Pulmonary artery endothelial cell (primary cell): Measurements from ENCODE around the gene MYO1F. TPM values are rescaled to one million over a fixed set of nuclear protein-coding genes. Genes with fewer than 3 reads are reported as not detected.
"Not testable (repeated sequence)": the region's sequence is repeated elsewhere in the genome, so short reads cannot be mapped to it uniquely, and the experiment has no call there.

Experiments
- DNase-seq: peaks from one replicate; pipeline ENCODE4 v3.0.0-alpha.2; 2011; ENCODE audit warnings: low read depth, low spot score
- total RNA-seq: library from RNA; depleted of rRNA; stranded (reverse); fragments of >200 nt; gene quantifications from 2 replicates; pipeline ENCODE4 v1.2.3, GENCODE V29; 2014

Gene MYO1F
- total RNA-seq, 1 donor from 2014 or later, result 0.13 TPM

DNA sequence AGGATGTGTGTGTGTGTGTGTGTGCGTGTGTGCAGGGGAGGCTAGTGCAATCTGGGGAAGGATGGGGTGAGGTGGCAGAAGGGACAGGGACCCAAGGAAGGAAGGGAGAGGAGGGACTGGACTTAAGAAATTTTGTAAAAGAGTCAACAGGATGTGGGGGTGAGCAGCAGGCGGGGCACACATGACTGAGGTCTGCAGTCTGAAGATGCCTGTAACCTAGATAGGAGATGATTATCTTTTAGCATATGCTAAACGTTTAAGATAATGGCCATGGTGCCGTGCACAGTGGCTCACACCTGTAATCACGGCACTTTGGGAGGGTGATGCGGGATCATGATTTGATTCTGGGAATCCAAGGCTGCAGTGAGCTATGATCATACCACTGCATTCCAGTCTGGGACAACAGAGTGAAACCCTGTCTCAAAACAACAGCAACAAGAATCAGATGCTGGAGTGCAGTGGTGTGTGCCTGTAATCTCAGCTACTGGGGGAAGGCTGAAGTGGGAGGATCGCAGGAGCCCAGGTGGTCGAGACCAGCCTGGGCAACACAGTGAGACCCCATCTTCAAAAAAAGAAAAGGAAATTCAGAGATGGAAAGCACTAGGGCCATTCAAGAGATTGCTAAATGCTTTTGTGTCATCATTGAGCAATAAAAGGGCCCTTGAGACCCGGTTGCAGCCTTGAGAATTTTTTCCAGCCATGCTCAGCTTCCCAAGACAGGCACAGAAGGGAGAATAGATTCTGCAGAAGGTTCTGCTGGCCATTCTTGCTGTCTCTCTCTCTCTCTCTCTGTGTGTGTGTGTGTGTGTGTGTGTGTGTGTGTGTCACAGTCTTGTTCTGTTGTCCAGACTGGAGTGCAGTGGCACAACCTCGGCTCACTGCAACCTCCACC, 59.4 kb downstream of the MYO1F start:
- DNase-seq, result no peak

GRCh38 chr19:8515317-8515716, 61.9 kb downstream of the MYO1F start:
- DNase-seq, result no peak

- DNase-seq, result not testable (repeated sequence)
These were observed 62.7 kb downstream of the MYO1F start for GRCh38 chr19:8514505-8515009.

GRCh38 chr19:8513687-8514504, 63.3 kb downstream of the MYO1F start, which contains the start of gene ZNF414:
TSS of gene ZNF414 (minus strand) at chr19:8514167. CDS start at chr19:8514046, 121 bp downstream.
- DNase-seq, result peak; percentile 72

DNA sequence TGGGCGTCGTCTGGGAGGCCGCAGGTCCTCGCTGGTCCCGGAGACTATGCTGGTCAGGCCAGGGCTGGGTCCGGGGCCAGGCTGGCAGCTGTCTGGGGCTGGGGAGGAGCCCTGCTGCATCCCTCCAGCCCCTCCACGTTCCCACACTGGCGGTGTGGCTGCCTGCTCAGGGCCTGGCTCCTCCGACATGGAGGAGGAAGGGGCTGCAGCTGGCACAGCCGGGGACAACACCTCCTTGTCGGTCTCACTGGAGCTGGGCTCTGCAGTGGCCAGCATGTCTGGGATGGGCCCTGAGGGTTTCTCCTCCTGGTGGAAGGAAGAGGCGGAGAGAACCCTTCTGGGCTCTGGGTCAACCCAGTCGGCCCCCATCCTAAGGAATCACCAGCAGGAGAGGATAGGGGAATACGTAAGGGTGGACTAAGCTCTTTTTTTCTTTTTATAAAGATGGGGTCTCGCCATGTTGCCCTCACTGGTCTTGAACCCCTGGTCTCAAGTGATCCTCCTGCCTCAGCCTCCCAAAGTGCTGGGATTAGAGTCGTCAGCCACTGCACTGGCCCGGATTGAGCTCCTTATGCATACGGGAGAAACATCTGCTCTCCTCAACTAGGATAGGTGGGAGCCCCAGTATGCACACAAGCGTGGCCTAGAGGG, 64.1 kb downstream of the MYO1F start:
- no peak for DNase-seq

DNA sequence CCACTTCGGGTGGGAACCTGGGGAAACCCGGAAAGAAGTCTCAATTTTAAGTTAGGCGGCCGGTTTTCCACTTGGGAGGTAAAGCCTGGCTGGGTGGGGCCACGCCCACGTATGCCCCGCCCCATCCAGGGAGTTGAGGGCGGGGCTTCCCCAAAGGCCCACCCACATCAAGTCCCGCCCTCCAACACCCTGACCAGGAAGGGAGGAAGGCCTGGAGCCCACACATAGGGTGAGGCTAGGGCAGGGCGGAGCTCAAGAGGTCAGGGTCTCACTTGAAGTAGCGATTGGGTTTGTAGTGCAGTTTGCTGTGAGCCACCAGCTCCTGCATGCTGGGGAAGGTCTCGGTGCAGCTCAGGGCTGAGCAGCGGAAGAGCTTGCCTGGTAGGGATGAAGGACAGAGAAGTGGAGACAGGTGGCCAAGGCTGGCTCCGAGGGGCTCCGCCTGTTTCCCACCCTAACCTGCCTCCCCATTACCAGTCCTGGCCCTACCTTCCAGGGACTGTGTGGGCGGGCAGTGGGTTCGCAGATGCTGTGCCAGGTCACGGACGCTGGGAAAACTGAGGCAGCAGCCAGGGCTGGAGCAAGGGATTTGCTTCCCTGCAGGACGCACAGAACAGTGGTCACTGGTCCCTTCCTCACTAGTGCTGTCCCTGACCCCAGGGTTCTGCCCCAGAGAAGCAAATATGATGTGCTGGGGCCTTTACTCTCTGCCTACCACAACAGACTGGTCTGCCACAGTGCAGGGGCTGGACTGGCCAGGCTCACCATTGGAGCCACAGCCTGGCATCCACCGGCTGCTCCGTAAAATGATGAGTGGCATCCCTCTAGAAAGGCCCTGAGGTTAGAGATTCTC, 64.9 kb downstream of the MYO1F start:
- DNase-seq, result no peak

- DNase-seq, result no peak
These were observed 65.6 kb downstream of the MYO1F start for GRCh38 chr19:8511573-8512101.

- no peak for DNase-seq
These were observed 66.6 kb downstream of the MYO1F start for GRCh38 chr19:8510589-8511115.

DNA sequence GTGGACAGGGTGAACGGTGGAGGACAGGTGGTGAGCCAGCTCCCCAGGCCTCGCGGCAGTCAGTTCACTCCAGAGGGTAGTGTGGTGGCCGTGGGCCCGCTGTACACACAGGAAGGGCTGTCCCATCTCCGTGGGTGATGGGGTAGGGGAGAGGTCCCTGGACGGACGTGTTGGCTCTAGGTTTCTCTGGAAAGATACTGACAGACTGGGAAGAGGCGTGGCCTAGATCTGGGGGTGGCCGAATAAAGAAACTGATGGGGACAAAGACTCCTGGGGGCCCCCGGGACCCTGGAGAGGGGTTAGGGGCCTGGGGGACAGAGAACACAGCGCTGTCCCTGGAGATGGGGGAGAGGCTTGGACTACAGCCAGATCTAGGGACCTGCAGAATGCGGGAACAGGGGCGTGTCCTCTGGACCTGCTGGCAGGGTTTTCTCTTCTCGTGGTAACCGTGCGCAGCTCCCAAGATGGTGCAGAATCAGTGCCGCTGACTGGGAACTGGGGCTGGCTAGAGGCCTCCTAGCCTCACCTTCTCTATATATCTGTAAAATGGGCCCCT, 70.8 kb downstream of the MYO1F start:
- DNase-seq, result no peak

DNA sequence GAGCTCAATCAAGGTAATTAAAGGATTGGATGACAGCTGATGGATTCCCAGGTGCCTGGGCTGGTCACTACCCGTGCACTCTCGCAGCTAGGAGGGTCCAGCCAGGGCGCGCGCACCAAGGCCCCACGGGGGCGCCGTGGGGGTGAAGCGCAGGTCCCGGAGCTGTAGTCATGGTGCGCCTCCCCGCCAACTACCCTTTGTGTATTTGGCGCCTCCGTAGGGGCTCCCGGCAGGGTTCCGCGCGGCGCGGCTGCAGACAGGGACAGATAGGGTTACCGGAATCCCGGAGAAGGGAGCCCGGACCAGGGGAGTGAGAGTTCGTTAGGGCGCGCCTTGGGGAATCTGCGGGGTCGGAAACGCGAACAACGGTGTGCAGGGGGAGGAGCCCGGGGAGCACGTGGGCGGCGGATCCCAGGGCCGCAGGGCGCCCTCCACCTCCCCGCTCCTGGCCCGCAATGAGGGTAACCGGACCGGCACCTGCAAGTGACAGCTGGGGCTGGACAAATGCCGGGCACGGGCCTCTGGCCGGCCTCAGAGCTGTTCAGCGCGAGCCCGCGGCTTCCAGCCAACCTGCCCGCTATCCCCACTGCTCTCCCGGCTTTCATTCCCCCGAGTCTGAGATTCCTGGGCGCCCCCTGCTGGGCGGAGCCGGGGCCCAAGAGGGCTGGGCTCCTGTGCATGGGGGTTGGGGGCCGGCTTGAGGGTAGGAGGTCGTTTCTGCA, 71.4 kb downstream of the MYO1F start:
- DNase-seq, result peak; percentile 29

GRCh38 chr19:8504919-8505318, 72.3 kb downstream of the MYO1F start:
- DNase-seq, result no peak

- no peak for DNase-seq
These were observed 73.1 kb downstream of the MYO1F start for GRCh38 chr19:8504171-8504570.

DNA sequence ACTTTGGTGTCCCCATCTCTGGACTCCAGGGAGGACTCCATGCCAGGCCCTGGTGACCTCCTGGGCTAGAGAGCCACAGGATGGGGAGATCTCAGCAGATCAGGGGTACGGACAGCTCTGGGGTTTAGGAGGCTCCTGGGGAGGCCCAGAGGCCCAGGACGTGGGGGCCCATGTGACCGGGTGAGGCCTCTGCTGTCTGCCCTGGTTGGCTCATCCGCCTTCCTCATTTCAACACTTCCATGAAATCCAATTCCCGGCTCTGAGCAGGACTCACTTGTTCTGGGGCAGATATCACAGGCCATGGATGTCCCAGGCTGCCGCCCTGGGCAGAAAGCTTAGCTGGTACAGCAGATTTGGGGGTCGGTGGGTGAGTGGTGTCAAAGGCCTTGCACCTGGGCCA, 73.7 kb downstream of the MYO1F start:
- DNase-seq, result no peak

DNA sequence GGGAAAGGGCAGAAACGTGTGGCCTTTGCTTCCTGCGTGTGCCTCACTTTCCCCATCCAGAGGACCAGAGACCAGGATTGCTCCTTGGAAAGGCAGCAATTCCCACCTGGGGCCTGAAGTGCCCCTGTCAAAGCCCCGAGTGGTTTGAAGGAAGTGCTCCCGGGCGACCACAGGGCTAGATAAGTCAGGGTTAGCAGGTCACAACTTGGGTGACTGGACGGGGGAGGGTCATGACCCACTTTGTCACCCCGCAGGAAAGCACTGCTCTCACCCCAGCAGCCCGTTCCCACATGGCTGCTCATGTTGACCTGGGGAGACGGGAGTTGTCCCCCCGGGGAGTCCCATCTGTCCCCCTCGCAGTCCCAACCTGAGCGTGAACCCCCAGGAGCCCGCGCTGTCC, 75.3 kb downstream of the MYO1F start:
- DNase-seq, result no peak

GRCh38 chr19:8501516-8501915, 75.7 kb downstream of the MYO1F start:
- no peak for DNase-seq

GRCh38 chr19:8500158-8500557, 77.1 kb downstream of the MYO1F start:
- no peak for DNase-seq

GRCh38 chr19:8499048-8499833, 78.0 kb downstream of the MYO1F start:
- no peak for DNase-seq

- DNase-seq, result no peak
These were observed 78.9 kb downstream of the MYO1F start for GRCh38 chr19:8498295-8498694.
